ENCODE data around the gene TBC1D22A. TPM values are rescaled to one million over a fixed set of nuclear protein-coding genes. Genes with fewer than 3 reads are reported as not detected.
A peak's percentile ranks its signal among the peaks of the same experiment; 100 is the strongest.

TBC1D22A gene
- total RNA-seq, 2 donors from 2014 or later = 21.0 to 27.9 TPM

- no peaks in the 10 kb centered on the region for H3K27me3 ChIP-seq (ENCODE audit: control insufficient read depth, insufficient read depth, low read length, poor library complexity, severe bottlenecking)
- DNase-seq = no peak
- Mint-ChIP-seq H3K4me1 (no peaks in the 10 kb centered on the region), H3K27me3 (ENCODE audit: insufficient read depth) (no peaks in the 10 kb centered on the region), H3K27ac (no peak overlapping the region), H3K4me3 (no peak overlapping the region), H3K9me3 (peaks cover 30% of the 10 kb centered on the region), H3K36me3 (ENCODE audit: low read depth) (peaks cover 54% of the 10 kb centered on the region)
- H3K9me3 ChIP-seq (ENCODE audit: control insufficient read depth, low read length) = peaks cover 24% of the 10 kb centered on the region
- H3K9ac ChIP-seq (ENCODE audit: extremely low read depth, low read length, poor library complexity, severe bottlenecking) = no peak overlapping the region
- no peak overlapping the region for H3K27ac ChIP-seq (ENCODE audit: low read depth, low read length)
- peak overlapping the region; percentile 56 for H3K4me3 ChIP-seq (ENCODE audit: low read length)
- no peak for TF ChIP-seq CTCF (conservative IDR thresholded peaks at IDR 0.05)
- no peaks in the 10 kb centered on the region for H3K4me1 ChIP-seq (ENCODE audit: control insufficient read depth, insufficient read depth, low read length)
- 96% methylated on average over 2 to 3 of the region's 3 CpGs for WGBS, 2 experiments (ENCODE audit: insufficient coverage in 1 of 2, insufficient read length in 1 of 2)
- H3K36me3 ChIP-seq (ENCODE audit: control insufficient read depth, insufficient read depth, low read length) = peaks cover 15% of the 10 kb centered on the region
Measured at GRCh38 chr22:47022075-47022473, 259.6 kb downstream of the TBC1D22A start.

- Mint-ChIP-seq H3K27me3 (ENCODE audit: insufficient read depth) (no peaks in the 10 kb centered on the region), H3K4me1 (no peaks in the 10 kb centered on the region), H3K4me3 (no peak overlapping the region), H3K27ac (no peak overlapping the region), H3K9me3 (peaks cover 30% of the 10 kb centered on the region), H3K36me3 (ENCODE audit: low read depth) (peaks cover 54% of the 10 kb centered on the region)
- DNase-seq = no peak
- H3K4me1 ChIP-seq (ENCODE audit: control insufficient read depth, insufficient read depth, low read length) = no peaks in the 10 kb centered on the region
- H3K27ac ChIP-seq (ENCODE audit: low read depth, low read length) = no peak overlapping the region
- no peak overlapping the region for H3K4me3 ChIP-seq (ENCODE audit: low read length)
- H3K27me3 ChIP-seq (ENCODE audit: control insufficient read depth, insufficient read depth, low read length, poor library complexity, severe bottlenecking) = no peaks in the 10 kb centered on the region
- no peak for TF ChIP-seq CTCF (conservative IDR thresholded peaks at IDR 0.05)
- H3K36me3 ChIP-seq (ENCODE audit: control insufficient read depth, insufficient read depth, low read length) = peaks cover 15% of the 10 kb centered on the region
- WGBS, 2 experiments (ENCODE audit: insufficient coverage in 1 of 2, insufficient read length in 1 of 2) = 86 to 98% methylated on average over 5 to 6 of the region's 7 CpGs
- H3K9ac ChIP-seq (ENCODE audit: extremely low read depth, low read length, poor library complexity, severe bottlenecking) = no peak overlapping the region
- peaks cover 24% of the 10 kb centered on the region for H3K9me3 ChIP-seq (ENCODE audit: control insufficient read depth, low read length)
Measured at GRCh38 chr22:47022475-47022874, 260.0 kb downstream of the TBC1D22A start.

GRCh38 chr22:47023871-47024270 is 261.4 kb downstream of the TBC1D22A start:
- Histone ChIP-seq H3K9me3 (ENCODE audit: control insufficient read depth, low read length) (peaks cover 24% of the 10 kb centered on the region), H3K36me3 (ENCODE audit: control insufficient read depth, insufficient read depth, low read length) (peaks cover 15% of the 10 kb centered on the region), H3K4me1 (ENCODE audit: control insufficient read depth, insufficient read depth, low read length) (no peaks in the 10 kb centered on the region), H3K27ac (ENCODE audit: low read depth, low read length) (no peak overlapping the region), H3K4me3 (ENCODE audit: low read length) (no peak overlapping the region), H3K9ac (ENCODE audit: extremely low read depth, low read length, poor library complexity, severe bottlenecking) (no peak overlapping the region), H3K27me3 (ENCODE audit: control insufficient read depth, insufficient read depth, low read length, poor library complexity, severe bottlenecking) (no peaks in the 10 kb centered on the region)
- DNase-seq = no peak
- 97 to 98% methylated on average over 9 to 12 of the region's 13 CpGs for WGBS, 2 experiments (ENCODE audit: insufficient coverage in 1 of 2, insufficient read length in 1 of 2)
- Mint-ChIP-seq H3K4me3 (no peak overlapping the region), H3K36me3 (ENCODE audit: low read depth) (peaks cover 47% of the 10 kb centered on the region), H3K27me3 (ENCODE audit: insufficient read depth) (no peaks in the 10 kb centered on the region), H3K27ac (no peak overlapping the region), H3K9me3 (peaks cover 30% of the 10 kb centered on the region), H3K4me1 (peaks cover 8% of the 10 kb centered on the region)
- TF ChIP-seq CTCF (conservative IDR thresholded peaks at IDR 0.05) = no peak

Measured in endodermal cell (in vitro differentiated cells).